Measurements from ENCODE around the gene CELSR1.

CELSR1 gene

DNA sequence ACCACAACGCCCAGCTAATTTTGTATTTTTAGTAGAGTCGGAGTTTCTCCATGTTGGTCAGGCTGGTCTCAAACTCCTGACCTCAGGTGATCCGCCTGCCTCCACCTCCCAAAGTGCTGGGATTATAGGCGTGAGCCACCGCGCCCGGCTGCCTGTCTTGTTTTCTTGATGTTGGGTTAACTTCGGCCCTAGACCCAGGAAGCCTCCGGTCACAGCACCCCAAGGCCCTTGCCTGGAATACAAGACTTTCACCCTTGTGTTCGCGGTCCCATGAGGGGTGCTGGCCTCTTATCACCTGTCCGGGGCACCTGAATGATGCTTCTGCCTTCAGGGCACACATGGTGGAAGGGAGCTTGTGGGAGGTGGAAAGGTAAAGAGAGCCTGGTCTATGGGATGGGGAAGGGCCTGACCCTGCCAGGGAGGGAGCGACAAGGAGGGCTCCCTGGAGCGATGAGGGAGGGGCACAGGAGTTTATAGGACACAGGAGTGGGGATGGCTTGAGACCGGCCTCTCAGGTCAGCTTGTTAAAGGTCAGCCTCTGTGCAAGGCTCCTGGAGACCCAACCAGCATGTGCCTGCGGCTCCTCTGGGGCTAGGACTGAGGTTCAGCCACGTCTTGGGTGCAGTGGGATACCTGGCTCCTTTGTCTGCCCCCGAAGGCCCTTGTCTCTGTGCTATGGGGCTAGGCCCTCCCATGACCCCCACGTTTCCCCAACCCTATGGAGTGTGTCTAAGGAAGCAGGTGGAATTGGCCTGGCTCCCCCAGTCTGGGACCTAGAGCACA is 48.1 kb upstream of the CELSR1 start:
- no peak overlapping the region for H4K91ac ChIP-seq (ENCODE audit: low read depth, low read length)
- H3K4me1 ChIP-seq (ENCODE audit: control insufficient read depth in 1 of 2, insufficient read depth in 2 of 2, low read length in 2 of 2): no peaks in the 10 kb centered on the region
- WGBS (ENCODE audit: extremely low coverage, insufficient coverage, insufficient read length): no CpG with 5 or more reads among the region's 19 CpGs
- H3K9me3 ChIP-seq (ENCODE audit: insufficient read depth, low read depth, low read length): peaks cover 9% of the 10 kb centered on the region
- H3K27me3 ChIP-seq (ENCODE audit: insufficient read depth, low read length): no peaks in the 10 kb centered on the region
- peaks cover 3% of the 10 kb centered on the region for H3K79me2 ChIP-seq (ENCODE audit: control insufficient read depth, insufficient read depth, low read length, poor library complexity)
- H2BK5ac ChIP-seq (ENCODE audit: low read depth, low read length, poor library complexity): no peak overlapping the region
- no peak overlapping the region for H2AK5ac ChIP-seq (ENCODE audit: low read length)
- no peak overlapping the region for H2AFZ ChIP-seq (ENCODE audit: insufficient read depth, low read length, poor library complexity)
- H3K4me2 ChIP-seq (ENCODE audit: low read length): no peak overlapping the region
- H3K18ac ChIP-seq (ENCODE audit: low read length): no peak overlapping the region
- no peaks in the 10 kb centered on the region for H3K79me1 ChIP-seq (ENCODE audit: low read length)
- H2BK12ac ChIP-seq (ENCODE audit: low read length): no peak overlapping the region
- no peak for DNase-seq
- no peaks in the 10 kb centered on the region for H3K36me3 ChIP-seq (ENCODE audit: control insufficient read depth in 1 of 2, insufficient read depth in 2 of 2, low read length in 2 of 2)
- H3K4ac ChIP-seq (ENCODE audit: low read depth, low read length): no peak overlapping the region
- no peak overlapping the region for H4K8ac ChIP-seq (ENCODE audit: low read depth, low read length)
- no peak overlapping the region for H3K27ac ChIP-seq (ENCODE audit: low read depth, low read length)
- no peak overlapping the region for H3K9ac ChIP-seq (ENCODE audit: low read length)
- H2BK120ac ChIP-seq (ENCODE audit: insufficient read depth, low read length, poor library complexity): no peak overlapping the region
- H3K4me3 ChIP-seq (ENCODE audit: low read depth, low read length): no peak overlapping the region
- H3K23ac ChIP-seq (ENCODE audit: low read length): no peak overlapping the region
- H3K14ac ChIP-seq (ENCODE audit: low read length): no peak overlapping the region
- H4K12ac ChIP-seq (ENCODE audit: low read depth, low read length): no peak overlapping the region

DNA sequence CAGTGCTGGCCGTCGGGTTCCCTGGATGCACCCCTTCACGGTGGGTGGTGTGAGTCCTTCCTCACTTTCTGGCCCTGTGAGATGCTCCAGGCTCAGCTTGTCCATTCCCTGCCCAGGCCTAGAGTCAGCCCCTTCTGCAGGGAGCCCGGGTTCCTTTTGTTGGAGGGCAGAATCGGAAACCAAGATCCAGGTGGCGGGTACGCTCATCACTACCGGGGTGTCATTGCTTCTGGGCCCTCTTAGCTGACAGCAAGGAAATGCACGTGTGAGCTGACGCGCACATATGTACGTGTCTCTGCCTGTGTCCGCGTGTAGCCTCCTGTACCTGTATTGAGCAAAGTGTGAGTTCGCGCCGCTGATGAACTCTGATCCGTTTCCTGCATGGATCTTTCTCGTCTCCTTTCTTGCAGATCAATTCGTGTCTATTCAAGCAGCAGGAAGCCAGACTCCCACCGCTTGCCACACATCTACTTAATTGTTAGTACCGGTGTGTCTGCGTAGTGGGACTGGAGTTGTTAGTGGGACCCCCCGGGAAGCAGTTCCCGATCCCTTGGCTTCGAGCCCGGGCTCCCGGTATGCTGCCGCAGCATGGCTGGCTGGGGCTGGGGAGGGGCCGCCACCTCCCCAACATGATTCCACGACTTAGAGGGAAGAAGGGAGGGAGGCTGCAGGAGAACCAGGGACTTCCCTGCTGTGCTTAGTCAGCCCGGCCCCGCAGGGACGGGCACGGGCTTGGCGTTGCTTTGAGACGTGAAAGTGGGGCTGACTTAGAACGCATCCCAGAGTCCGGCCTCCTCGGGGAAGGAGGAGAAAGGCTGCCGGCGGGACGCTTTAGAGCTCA is 46.9 kb upstream of the CELSR1 start:
- Histone ChIP-seq H4K12ac (ENCODE audit: low read depth, low read length) (no peak overlapping the region), H4K8ac (ENCODE audit: low read depth, low read length) (no peak overlapping the region), H3K27me3 (ENCODE audit: insufficient read depth, low read length) (no peaks in the 10 kb centered on the region), H3K4me1 (ENCODE audit: control insufficient read depth in 1 of 2, insufficient read depth in 2 of 2, low read length in 2 of 2) (peaks cover 0 to 2% of the 10 kb centered on the region in 2 experiments), H2BK120ac (ENCODE audit: insufficient read depth, low read length, poor library complexity) (no peak overlapping the region), H3K36me3 (ENCODE audit: control insufficient read depth in 1 of 2, insufficient read depth in 2 of 2, low read length in 2 of 2) (no peaks in the 10 kb centered on the region), H3K27ac (ENCODE audit: low read depth, low read length) (no peak overlapping the region), H3K18ac (ENCODE audit: low read length) (no peak overlapping the region), H3K9ac (ENCODE audit: low read length) (no peak overlapping the region), H3K4ac (ENCODE audit: low read depth, low read length) (no peak overlapping the region), H2BK5ac (ENCODE audit: low read depth, low read length, poor library complexity) (no peak overlapping the region), H3K23ac (ENCODE audit: low read length) (no peak overlapping the region), H3K14ac (ENCODE audit: low read length) (no peak overlapping the region), H3K79me2 (ENCODE audit: control insufficient read depth, insufficient read depth, low read length, poor library complexity) (peaks cover 3% of the 10 kb centered on the region), H3K79me1 (ENCODE audit: low read length) (no peaks in the 10 kb centered on the region), H3K4me2 (ENCODE audit: low read length) (no peak overlapping the region), H2AFZ (ENCODE audit: insufficient read depth, low read length, poor library complexity) (no peak overlapping the region), H4K91ac (ENCODE audit: low read depth, low read length) (no peak overlapping the region), H3K9me3 (ENCODE audit: insufficient read depth, low read depth, low read length) (peaks cover 11% of the 10 kb centered on the region), H2BK12ac (ENCODE audit: low read length) (no peak overlapping the region), H2AK5ac (ENCODE audit: low read length) (no peak overlapping the region), H3K4me3 (ENCODE audit: low read depth, low read length) (no peak overlapping the region)
- no CpG with 5 or more reads among the region's 43 CpGs for WGBS (ENCODE audit: extremely low coverage, insufficient coverage, insufficient read length)
- DNase-seq: no peak

DNA sequence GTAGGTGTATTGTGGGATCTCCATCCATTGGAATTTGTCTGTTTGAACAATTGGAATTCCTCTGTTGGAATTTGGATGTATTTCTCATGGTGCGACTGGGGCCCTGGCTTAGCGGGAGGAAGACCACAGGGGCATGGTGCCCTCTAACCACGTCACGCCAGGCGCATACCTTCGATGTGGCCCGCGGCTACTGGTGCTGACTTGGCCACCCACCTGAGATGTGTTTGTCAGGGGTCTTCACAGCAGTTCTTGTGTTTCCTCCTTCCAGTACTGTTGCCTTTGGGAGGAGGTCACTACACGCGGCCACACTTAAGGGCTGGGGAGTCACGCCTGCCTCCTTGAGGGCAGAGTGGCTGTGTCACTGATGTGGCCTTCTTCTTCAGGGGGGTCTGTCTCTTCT is 46.2 kb upstream of the CELSR1 start:
- no peak for DNase-seq
- Histone ChIP-seq H3K36me3 (ENCODE audit: control insufficient read depth in 1 of 2, insufficient read depth in 2 of 2, low read length in 2 of 2) (no peaks in the 10 kb centered on the region), H3K79me2 (ENCODE audit: control insufficient read depth, insufficient read depth, low read length, poor library complexity) (peaks cover 3% of the 10 kb centered on the region), H3K23ac (ENCODE audit: low read length) (no peak overlapping the region), H3K9ac (ENCODE audit: low read length) (no peak overlapping the region), H3K18ac (ENCODE audit: low read length) (no peak overlapping the region), H2BK5ac (ENCODE audit: low read depth, low read length, poor library complexity) (no peak overlapping the region), H3K4me1 (ENCODE audit: control insufficient read depth in 1 of 2, insufficient read depth in 2 of 2, low read length in 2 of 2) (peaks cover 3 to 9% of the 10 kb centered on the region in 2 experiments), H3K4me2 (ENCODE audit: low read length) (no peak overlapping the region), H4K91ac (ENCODE audit: low read depth, low read length) (no peak overlapping the region), H3K4ac (ENCODE audit: low read depth, low read length) (no peak overlapping the region), H2BK12ac (ENCODE audit: low read length) (no peak overlapping the region), H2AFZ (ENCODE audit: insufficient read depth, low read length, poor library complexity) (no peak overlapping the region), H2BK120ac (ENCODE audit: insufficient read depth, low read length, poor library complexity) (no peak overlapping the region), H3K27ac (ENCODE audit: low read depth, low read length) (no peak overlapping the region), H3K9me3 (ENCODE audit: insufficient read depth, low read depth, low read length) (peaks cover 10% of the 10 kb centered on the region), H3K14ac (ENCODE audit: low read length) (no peak overlapping the region), H3K4me3 (ENCODE audit: low read depth, low read length) (no peak overlapping the region), H4K8ac (ENCODE audit: low read depth, low read length) (no peak overlapping the region), H3K27me3 (ENCODE audit: insufficient read depth, low read length) (no peaks in the 10 kb centered on the region), H4K12ac (ENCODE audit: low read depth, low read length) (no peak overlapping the region), H2AK5ac (ENCODE audit: low read length) (no peak overlapping the region), H3K79me1 (ENCODE audit: low read length) (no peaks in the 10 kb centered on the region)
- no CpG with 5 or more reads among the region's 11 CpGs for WGBS (ENCODE audit: extremely low coverage, insufficient coverage, insufficient read length)

DNA sequence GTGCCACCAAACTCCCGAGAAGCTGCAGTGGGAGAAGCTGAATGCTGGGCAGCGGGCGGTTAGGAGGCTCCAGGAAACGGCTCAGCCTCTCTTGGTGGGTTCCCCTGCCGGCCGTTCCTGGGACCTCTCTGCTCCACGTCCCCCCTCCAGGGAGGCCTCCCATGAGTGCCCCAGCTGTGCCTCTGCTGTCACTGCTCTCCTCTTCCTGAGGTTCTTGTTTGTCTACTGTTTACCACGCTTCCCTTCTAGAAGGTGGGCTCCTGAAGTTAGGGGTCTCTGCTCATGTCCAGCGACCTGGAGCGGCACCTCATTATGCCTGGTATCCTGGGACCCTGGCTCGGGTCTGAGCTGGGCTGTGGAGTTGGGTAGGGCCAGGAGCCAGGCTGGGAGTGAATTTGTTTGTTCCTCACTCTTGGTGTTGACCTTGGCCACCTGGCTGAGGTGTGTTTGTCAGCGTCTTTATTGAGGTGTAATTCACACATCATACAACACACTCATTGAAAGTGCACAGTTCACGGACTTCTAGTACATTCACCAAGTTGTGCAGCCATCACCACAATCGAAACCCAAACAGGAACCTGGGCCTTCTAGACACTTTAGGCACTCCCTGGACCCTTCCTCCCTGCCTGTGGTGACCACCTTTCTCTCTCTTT is 45.0 kb upstream of the CELSR1 start:
- no peak overlapping the region for H3K14ac ChIP-seq (ENCODE audit: low read length)

More for the DNA sequence above, 45.0 kb upstream of the CELSR1 start:
- Histone ChIP-seq H2AFZ (ENCODE audit: insufficient read depth, low read length, poor library complexity) (no peak overlapping the region), H2BK120ac (ENCODE audit: insufficient read depth, low read length, poor library complexity) (no peak overlapping the region), H4K8ac (ENCODE audit: low read depth, low read length) (no peak overlapping the region), H3K4ac (ENCODE audit: low read depth, low read length) (no peak overlapping the region), H3K4me3 (ENCODE audit: low read depth, low read length) (no peak overlapping the region), H3K36me3 (ENCODE audit: control insufficient read depth in 1 of 2, insufficient read depth in 2 of 2, low read length in 2 of 2) (no peaks in the 10 kb centered on the region), H3K23ac (ENCODE audit: low read length) (no peak overlapping the region), H3K4me2 (ENCODE audit: low read length) (no peak overlapping the region), H3K9me3 (ENCODE audit: insufficient read depth, low read depth, low read length) (peaks cover 7% of the 10 kb centered on the region), H3K27me3 (ENCODE audit: insufficient read depth, low read length) (no peaks in the 10 kb centered on the region), H4K91ac (ENCODE audit: low read depth, low read length) (no peak overlapping the region), H2AK5ac (ENCODE audit: low read length) (no peak overlapping the region), H3K9ac (ENCODE audit: low read length) (no peak overlapping the region), H3K18ac (ENCODE audit: low read length) (no peak overlapping the region), H2BK5ac (ENCODE audit: low read depth, low read length, poor library complexity) (no peak overlapping the region), H3K4me1 (ENCODE audit: control insufficient read depth in 1 of 2, insufficient read depth in 2 of 2, low read length in 2 of 2) (peaks cover 14 to 21% of the 10 kb centered on the region in 2 experiments), H4K12ac (ENCODE audit: low read depth, low read length) (no peak overlapping the region), H3K79me1 (ENCODE audit: low read length) (peaks cover 3% of the 10 kb centered on the region), H3K79me2 (ENCODE audit: control insufficient read depth, insufficient read depth, low read length, poor library complexity) (peaks cover 3% of the 10 kb centered on the region), H2BK12ac (ENCODE audit: low read length) (no peak overlapping the region), H3K27ac (ENCODE audit: low read depth, low read length) (no peak overlapping the region)
- no CpG with 5 or more reads among the region's 14 CpGs for WGBS (ENCODE audit: extremely low coverage, insufficient coverage, insufficient read length)
- DNase-seq: no peak

Data from trophoblast cell (in vitro differentiated cells and primary cell).